ENCODE results near the gene CACNA1A.
A peak's percentile ranks its signal among the peaks of the same experiment; 100 is the strongest.
"Not testable (repeated sequence)": the region's sequence is repeated elsewhere in the genome, so short reads cannot be mapped to it uniquely, and the experiment has no call there.

Gene CACNA1A

GRCh38 chr19:13267889-13268288 lies 238.4 kb downstream of the CACNA1A start:
- no peak for DNase-seq

- DNase-seq = no peak
These were observed 239.1 kb downstream of the CACNA1A start for GRCh38 chr19:13267131-13267530.

- peak in 1 of 2 donors; percentile 74 for DNase-seq
These were observed 243.8 kb downstream of the CACNA1A start for GRCh38 chr19:13262450-13262849.

GRCh38 chr19:13260883-13261653 lies 245.2 kb downstream of the CACNA1A start:
- peak; percentile 16 to 39 for DNase-seq

- DNase-seq = no peak
These were observed 249.4 kb downstream of the CACNA1A start for GRCh38 chr19:13256918-13257317.

- DNase-seq = not testable (repeated sequence)
These were observed 249.9 kb downstream of the CACNA1A start for GRCh38 chr19:13256398-13256797.

GRCh38 chr19:13255719-13256059 lies 250.6 kb downstream of the CACNA1A start:
- no peak for DNase-seq

GRCh38 chr19:13255041-13255718 lies 251.1 kb downstream of the CACNA1A start:
- no peak for DNase-seq

GRCh38 chr19:13252569-13253335 lies 253.5 kb downstream of the CACNA1A start:
- no peak for DNase-seq

GRCh38 chr19:13244920-13245319 lies 261.4 kb downstream of the CACNA1A start:
- DNase-seq = no peak

GRCh38 chr19:13241231-13242104 lies 264.8 kb downstream of the CACNA1A start:
- DNase-seq = peak in 1 of 2 donors; percentile 31

- DNase-seq = no peak
These were observed 265.8 kb downstream of the CACNA1A start for GRCh38 chr19:13240312-13241022.

GRCh38 chr19:13238891-13239534 lies 267.3 kb downstream of the CACNA1A start:
- no peak for DNase-seq

GRCh38 chr19:13234518-13234917 lies 271.8 kb downstream of the CACNA1A start:
- DNase-seq = peak; percentile 54 to 76

- no peak for DNase-seq
These were observed 274.6 kb downstream of the CACNA1A start for GRCh38 chr19:13231663-13232062.

- DNase-seq = no peak
These were observed 277.0 kb downstream of the CACNA1A start for GRCh38 chr19:13229246-13229645.

GRCh38 chr19:13228561-13228960 lies 277.7 kb downstream of the CACNA1A start:
- no peak for DNase-seq

- DNase-seq = no peak
These were observed 279.3 kb downstream of the CACNA1A start for GRCh38 chr19:13226983-13227382.

GRCh38 chr19:13225973-13226865 lies 280.1 kb downstream of the CACNA1A start:
- no peak for DNase-seq

GRCh38 chr19:13225085-13225484 lies 281.2 kb downstream of the CACNA1A start:
- no peak for DNase-seq
